ACC112 (cell line): ENCODE results near the gene KRTAP9-4.
"Not testable (repeated sequence)": the region's sequence is repeated elsewhere in the genome, so short reads cannot be mapped to it uniquely, and the experiment has no call there.

ENCODE experiments used
- H2AFZ ChIP-seq: fragments of 200-600 bp; sonication (generic); one replicate; pipeline ENCODE4 v1.6.0; 2017; ENCODE audit warnings: antibody characterized with exemption, low read length; ENCODE audit not compliant: unreplicated experiment
- H3K27ac ChIP-seq: fragments of 200-600 bp; sonication (generic); 2 replicates; pipeline ENCODE4 v1.5.1; 2014; ENCODE audit warnings: low read depth, mild to moderate bottlenecking, antibody characterized with exemption, low read length, moderate library complexity
- H3K27me3 ChIP-seq: fragments of 200-600 bp; sonication (generic); 2 replicates; pipeline ENCODE4 v1.6.1; 2014; ENCODE audit warnings: mild to moderate bottlenecking, antibody characterized with exemption, low read length, moderate library complexity, mixed read lengths; ENCODE audit not compliant: insufficient read depth
- H3K36me3 ChIP-seq: fragments of 200-600 bp; sonication (generic); 2 replicates; pipeline ENCODE4 v1.6.1; 2016; ENCODE audit warnings: mild to moderate bottlenecking, antibody characterized with exemption, low read length, moderate library complexity, mixed read lengths; ENCODE audit not compliant: insufficient read depth
- H3K4me1 ChIP-seq: fragments of 200-600 bp; sonication (generic); one replicate; pipeline ENCODE4 v1.6.1; 2016; ENCODE audit warnings: low read length, mixed read lengths; ENCODE audit not compliant: insufficient read depth, unreplicated experiment, control insufficient read depth
- H3K4me3 ChIP-seq: fragments of 200-600 bp; sonication (generic); 2 replicates; pipeline ENCODE4 v1.5.1; 2014; ENCODE audit warnings: mild to moderate bottlenecking, low read depth, low read length
- H3K79me2 ChIP-seq: fragments of 200-600 bp; sonication (generic); one replicate; pipeline ENCODE4 v1.6.0; 2016; ENCODE audit warnings: low read length; ENCODE audit not compliant: control insufficient read depth, unreplicated experiment, insufficient read depth

The KRTAP9-4 gene

GRCh38 chr17:41237116-41237515 lies 12.4 kb upstream of the KRTAP9-4 start:
- H3K27me3 ChIP-seq, result peaks cover 30% of the 10 kb centered on the region; the same call in 1 of the 2 replicates
- H2AFZ ChIP-seq, H3K27ac ChIP-seq, H3K4me3 ChIP-seq, H3K4me1 ChIP-seq, H3K79me2 ChIP-seq, H3K36me3 ChIP-seq: not testable (repeated sequence)

GRCh38 chr17:41237949-41238437 lies 11.5 kb upstream of the KRTAP9-4 start, which contains the start of gene KRTAP9-8:
Gene KRTAP9-8, plus strand, starts transcription at chr17:41237999. Its CDS starts 53 bp downstream, at chr17:41238052.
- not testable (repeated sequence) for H2AFZ ChIP-seq, H3K4me1 ChIP-seq, H3K27ac ChIP-seq, H3K4me3 ChIP-seq, H3K36me3 ChIP-seq, H3K79me2 ChIP-seq
- peaks cover 25% of the 10 kb centered on the region; the same call in 1 of the 2 replicates for H3K27me3 ChIP-seq

GRCh38 chr17:41246995-41247787 lies 2.3 kb upstream of the KRTAP9-4 start:
- not testable (repeated sequence) for H3K36me3 ChIP-seq, H3K27ac ChIP-seq

GRCh38 chr17:41251261-41251660 lies 1.8 kb downstream of the KRTAP9-4 start:
- H3K4me3 ChIP-seq, result no peak overlapping the region
- H3K36me3 ChIP-seq, result no peaks in the 10 kb centered on the region
- peaks cover 41% of the 10 kb centered on the region for H3K27me3 ChIP-seq
- H2AFZ ChIP-seq, result no peak overlapping the region
- no peaks in the 10 kb centered on the region for H3K79me2 ChIP-seq
- H3K27ac ChIP-seq, result no peak overlapping the region
- no peaks in the 10 kb centered on the region for H3K4me1 ChIP-seq

More at GRCh38 chr17:41246995-41247787, 2.3 kb upstream of the KRTAP9-4 start:
- not testable (repeated sequence) for H3K79me2 ChIP-seq, H3K4me3 ChIP-seq, H2AFZ ChIP-seq, H3K4me1 ChIP-seq
- H3K27me3 ChIP-seq, result peaks cover 27% of the 10 kb centered on the region

- Histone ChIP-seq H3K27me3 (peaks cover 37% of the 10 kb centered on the region), H2AFZ (no peak overlapping the region), H3K79me2 (no peaks in the 10 kb centered on the region), H3K4me1 (no peaks in the 10 kb centered on the region), H3K36me3 (no peaks in the 10 kb centered on the region), H3K27ac (no peak overlapping the region), H3K4me3 (no peak overlapping the region)
These were observed 5.4 kb downstream of the KRTAP9-4 start for GRCh38 chr17:41254861-41255260.

GRCh38 chr17:41255381-41256290 lies 6.1 kb downstream of the KRTAP9-4 start, which contains the start of gene KRTAP9-9:
Gene KRTAP9-9, plus strand, starts transcription at chr17:41255384.
- H3K27me3 ChIP-seq, result peaks cover 33% of the 10 kb centered on the region
- not testable (repeated sequence) for H3K27ac ChIP-seq, H3K4me1 ChIP-seq, H3K36me3 ChIP-seq, H2AFZ ChIP-seq, H3K79me2 ChIP-seq, H3K4me3 ChIP-seq

GRCh38 chr17:41256291-41256685 lies 6.8 kb downstream of the KRTAP9-4 start:
- Histone ChIP-seq H3K36me3 (no peaks in the 10 kb centered on the region), H2AFZ (no peak overlapping the region), H3K27me3 (peaks cover 27% of the 10 kb centered on the region), H3K79me2 (no peaks in the 10 kb centered on the region), H3K4me3 (no peak overlapping the region), H3K4me1 (no peaks in the 10 kb centered on the region), H3K27ac (no peak overlapping the region)

GRCh38 chr17:41258406-41258805 lies 8.9 kb downstream of the KRTAP9-4 start:
- no peaks in the 10 kb centered on the region for H3K4me1 ChIP-seq
- no peak overlapping the region for H2AFZ ChIP-seq
- no peak overlapping the region for H3K4me3 ChIP-seq
- no peaks in the 10 kb centered on the region for H3K36me3 ChIP-seq
- H3K79me2 ChIP-seq, result no peaks in the 10 kb centered on the region
- H3K27me3 ChIP-seq, result peaks cover 13% of the 10 kb centered on the region
- no peak overlapping the region for H3K27ac ChIP-seq

GRCh38 chr17:41263212-41263611 lies 13.7 kb downstream of the KRTAP9-4 start:
- Histone ChIP-seq H3K4me3 (no peak overlapping the region), H3K27me3 (peaks cover 15% of the 10 kb centered on the region), H3K79me2 (no peaks in the 10 kb centered on the region), H2AFZ (no peak overlapping the region), H3K4me1 (no peaks in the 10 kb centered on the region), H3K27ac (no peak overlapping the region), H3K36me3 (no peaks in the 10 kb centered on the region)

- Histone ChIP-seq H3K4me3 (no peak overlapping the region), H3K4me1 (no peaks in the 10 kb centered on the region), H2AFZ (no peak overlapping the region), H3K79me2 (no peaks in the 10 kb centered on the region), H3K36me3 (no peaks in the 10 kb centered on the region), H3K27me3 (peaks cover 15% of the 10 kb centered on the region), H3K27ac (no peak overlapping the region)
These were observed 15.1 kb downstream of the KRTAP9-4 start for GRCh38 chr17:41264599-41264998.
